Left hindlimb (tissue), 1 donor: ENCODE measurements around the gene CCNG2.

Source experiments
- DNase-seq: peaks from one replicate; pipeline ENCODE4 v3.0.0-alpha.2; 2018

The CCNG2 gene

DNA sequence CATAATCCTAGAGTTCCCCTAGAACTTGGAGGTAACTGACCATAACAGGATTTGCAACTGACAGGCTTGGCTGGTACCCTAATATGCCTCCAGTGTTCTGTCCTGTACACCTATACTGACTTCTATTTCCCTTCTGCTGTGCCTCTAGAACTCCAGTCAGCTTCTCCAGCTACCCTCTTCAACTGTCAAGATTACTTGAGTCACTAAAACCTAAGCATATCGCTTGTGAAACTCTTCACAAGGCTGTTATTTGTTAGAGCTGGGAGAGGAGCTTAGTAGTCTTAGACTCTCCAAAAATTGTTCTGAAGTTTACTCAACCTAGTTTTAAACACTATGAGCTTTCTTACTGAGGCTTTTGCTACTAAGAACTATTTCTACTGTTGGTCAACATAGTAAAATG, 52.0 kb downstream of the CCNG2 start:
- no peak for DNase-seq

GRCh38 chr4:77209936-77210335, 52.9 kb downstream of the CCNG2 start:
- no peak for DNase-seq

DNA sequence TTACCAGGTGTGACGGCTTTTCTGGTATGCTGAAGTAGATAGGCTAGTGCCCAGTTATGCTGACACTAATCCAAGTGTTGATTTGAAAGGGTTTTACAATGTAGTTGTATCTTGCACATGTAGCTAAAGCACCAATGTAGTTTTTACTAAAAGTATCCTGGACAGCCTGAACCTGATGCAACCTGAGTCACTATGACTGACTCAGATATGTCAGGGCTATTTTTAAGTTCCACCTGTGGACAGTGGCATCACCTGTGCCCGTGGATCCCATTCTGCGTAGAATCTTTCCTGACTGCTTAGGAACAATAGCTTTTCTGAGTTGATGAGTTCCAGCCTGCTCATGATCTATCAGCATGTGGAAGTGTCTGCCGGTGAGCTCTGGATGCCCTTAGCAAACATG, 58.1 kb downstream of the CCNG2 start:
- DNase-seq, result no peak

DNA sequence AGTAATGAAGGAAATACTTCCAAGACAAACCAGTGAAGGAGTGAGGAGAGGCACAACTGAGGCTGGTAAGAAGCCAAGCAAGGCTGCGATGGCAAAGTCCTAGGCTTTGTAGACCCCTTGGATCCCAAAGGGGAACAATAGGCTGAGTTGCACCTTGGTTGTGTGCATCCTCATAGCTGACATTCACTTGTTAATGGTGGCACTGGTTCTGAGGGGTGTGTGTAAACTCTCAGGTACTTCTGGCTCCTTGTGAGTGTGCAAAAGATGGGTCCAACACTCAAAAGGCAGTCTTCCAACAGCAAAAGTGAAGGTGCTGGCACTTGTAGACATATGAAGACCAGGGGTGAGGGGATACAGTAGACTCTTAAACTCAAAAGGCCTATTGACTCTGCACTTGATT, 60.5 kb downstream of the CCNG2 start:
- DNase-seq, result no peak

GRCh38 chr4:77219266-77219665, 62.3 kb downstream of the CCNG2 start:
- no peak for DNase-seq
